ENCODE data around the gene PTPN4. TPM values are rescaled to one million over a fixed set of nuclear protein-coding genes. Genes with fewer than 3 reads are reported as not detected.

Gene PTPN4
- total RNA-seq, 2 experiments from 2014 or later, result 28.4 to 29.8 TPM

DNA sequence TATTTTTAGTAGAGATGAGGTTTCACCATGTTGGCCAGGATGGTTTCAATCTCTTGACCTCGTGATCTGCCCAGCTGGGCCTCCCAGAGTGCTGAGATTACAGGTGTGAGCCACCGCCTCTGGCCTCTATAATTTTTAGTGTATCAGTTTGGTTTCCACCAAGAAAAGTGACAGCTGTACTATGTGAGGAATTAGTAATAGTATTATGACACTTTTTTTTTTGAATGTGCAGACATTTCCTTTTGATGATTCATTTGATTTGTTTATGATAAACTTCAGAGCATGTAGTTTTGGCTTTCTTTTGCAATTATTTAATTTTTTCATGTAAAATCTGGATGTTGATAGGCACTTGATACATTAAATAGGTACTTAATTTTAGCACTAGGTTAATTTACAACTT, 61.5 kb downstream of the PTPN4 start:
- peaks cover 10% of the 10 kb centered on the region for H3K9me3 Mint-ChIP-seq
- H3K4me1 Mint-ChIP-seq (ENCODE audit: low read depth), result peaks cover 45% of the 10 kb centered on the region
- H3K27ac Mint-ChIP-seq, result peak overlapping the region; percentile 50
- intact Hi-C loops (cut with micrococcal nuclease), result loop anchor here (1.0 to 5.0 kb wide), 2 partner anchors 62 to 406 kb away; partner anchors contain the start of gene PTPN4
- peaks cover 23% of the 10 kb centered on the region for H3K36me3 Mint-ChIP-seq (ENCODE audit: low read depth)
- no peak overlapping the region for H3K4me3 Mint-ChIP-seq
- CTCF ChIA-PET, result interaction anchor here (0.7 to 2.9 kb wide), 5 partner anchors 12 to 355 kb away, joined by 3 to 14 read pairs (median 3); no protein-coding TSS in a partner anchor
- no peaks in the 10 kb centered on the region for H3K27me3 Mint-ChIP-seq (ENCODE audit: low read depth)
- peak; percentile 50 for DNase-seq

DNA sequence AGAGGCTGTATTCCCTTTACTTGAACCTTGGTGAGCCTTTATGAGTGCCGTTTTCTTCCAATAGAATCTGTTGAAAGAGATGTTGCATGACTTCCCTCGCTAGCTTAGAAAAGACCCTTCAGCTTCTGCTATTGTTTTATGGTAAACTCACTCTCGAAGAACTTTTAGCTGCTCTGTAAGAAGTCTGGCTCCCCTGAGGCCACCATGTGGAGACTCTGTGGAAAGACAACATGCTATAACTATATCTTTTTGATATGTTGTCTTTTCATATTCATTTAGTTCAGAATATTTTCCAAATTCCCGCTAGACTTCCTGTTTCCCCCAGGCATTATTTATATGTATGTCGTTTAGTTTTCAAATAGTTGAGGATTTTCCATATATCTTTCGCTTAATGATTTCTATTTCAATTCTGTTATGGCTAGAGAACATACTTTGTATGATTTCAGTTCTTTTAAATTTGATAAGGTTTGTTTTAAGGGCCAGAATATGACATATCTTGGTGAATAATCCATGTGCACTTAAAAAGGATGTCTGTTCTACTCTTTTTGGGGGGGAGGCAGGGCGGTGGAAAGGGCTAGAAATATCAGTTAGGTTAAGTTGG, 64.1 kb downstream of the PTPN4 start:
- CTCF ChIA-PET, result interaction anchor here (0.6 to 1.7 kb wide), 14 partner anchors 11 to 485 kb away, joined by 3 to 7 read pairs (median 4); no protein-coding TSS in a partner anchor
- no peaks in the 10 kb centered on the region for H3K9me3 Mint-ChIP-seq
- H3K27ac Mint-ChIP-seq, result no peak overlapping the region
- H3K4me3 Mint-ChIP-seq, result no peak overlapping the region
- intact Hi-C loops (cut with micrococcal nuclease), result loop anchor here (1.0 to 5.0 kb wide), 5 partner anchors 71 to 403 kb away; no protein-coding TSS in a partner anchor
- no peaks in the 10 kb centered on the region for H3K27me3 Mint-ChIP-seq (ENCODE audit: low read depth)
- peaks cover 5% of the 10 kb centered on the region for H3K36me3 Mint-ChIP-seq (ENCODE audit: low read depth)
- peak; percentile 52 for DNase-seq
- H3K4me1 Mint-ChIP-seq (ENCODE audit: low read depth), result peaks cover 51% of the 10 kb centered on the region

DNA sequence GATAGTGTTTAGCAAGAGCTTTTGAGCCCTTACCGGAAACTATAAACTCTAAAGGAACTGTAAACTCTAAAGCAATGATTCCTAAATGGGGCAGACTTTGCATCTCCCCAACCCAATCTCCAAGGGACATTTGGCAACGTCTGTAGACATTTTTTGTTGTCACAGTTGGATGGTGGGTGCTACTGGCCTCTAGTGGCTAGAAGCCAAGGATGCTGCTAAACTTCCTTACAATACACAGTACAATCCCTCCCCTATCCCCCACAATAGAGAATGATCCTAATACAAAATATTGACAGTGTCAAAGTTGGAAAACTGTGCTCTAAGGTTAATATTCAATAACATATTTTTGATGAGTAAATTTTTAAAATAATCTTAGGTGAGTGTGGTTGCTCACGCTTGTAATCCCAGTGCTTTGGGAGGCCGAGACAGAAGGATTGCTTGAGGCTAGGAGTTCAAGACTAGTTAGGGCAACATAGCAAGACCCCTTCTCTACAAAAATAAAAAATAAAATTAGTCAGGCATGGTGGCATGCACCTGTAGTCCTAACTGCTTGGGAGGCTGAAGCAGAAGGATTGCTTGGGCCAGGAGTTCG, 66.7 kb downstream of the PTPN4 start:
- Mint-ChIP-seq H3K27me3 (ENCODE audit: low read depth) (no peaks in the 10 kb centered on the region), H3K36me3 (ENCODE audit: low read depth) (peaks cover 22% of the 10 kb centered on the region), H3K27ac (no peak overlapping the region), H3K4me3 (no peak overlapping the region), H3K4me1 (ENCODE audit: low read depth) (peaks cover 43% of the 10 kb centered on the region), H3K9me3 (peaks cover 10% of the 10 kb centered on the region)
- intact Hi-C loops (cut with micrococcal nuclease), result loop anchor here (1.0 to 5.0 kb wide), 2 partner anchors 185 to 486 kb away; no protein-coding TSS in a partner anchor
- DNase-seq, result peak; percentile 58
- CTCF ChIA-PET, result interaction anchor here (0.6 to 4.9 kb wide), 9 partner anchors 11 to 349 kb away, joined by 3 to 59 read pairs (median 5); partner anchors contain the start of gene PTPN4

DNA sequence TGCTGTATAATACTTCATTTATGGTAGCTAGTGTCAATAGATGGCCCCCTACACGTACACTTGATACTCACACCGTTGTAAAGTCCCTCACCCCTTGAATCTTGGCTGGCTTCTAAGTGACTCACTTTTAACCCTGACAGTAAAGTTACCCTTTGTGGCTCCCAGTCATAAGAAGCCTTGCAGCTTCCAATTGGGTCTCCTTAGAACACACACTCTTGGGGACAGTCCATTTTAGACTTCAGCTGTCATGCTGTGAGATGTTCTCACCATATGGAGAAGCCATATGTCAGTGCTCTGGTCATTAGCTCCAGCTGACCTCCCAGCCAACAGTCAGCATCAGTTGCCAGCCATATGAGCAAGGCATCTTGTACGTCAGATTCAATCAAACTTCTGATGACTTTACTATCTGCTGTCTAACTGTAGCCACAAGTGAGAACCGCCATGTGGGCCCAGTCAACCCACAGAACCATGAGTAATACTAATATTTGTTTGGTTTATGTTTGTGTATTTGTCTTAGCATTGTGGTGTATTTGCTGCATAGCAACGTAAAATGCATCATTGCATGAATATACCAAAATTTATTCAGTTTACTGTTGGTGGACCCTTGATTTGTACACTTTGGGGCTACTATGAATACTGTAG, 68.3 kb downstream of the PTPN4 start:
- H3K27ac Mint-ChIP-seq, result peak overlapping the region; percentile 6
- DNase-seq, result peak; percentile 26

DNA sequence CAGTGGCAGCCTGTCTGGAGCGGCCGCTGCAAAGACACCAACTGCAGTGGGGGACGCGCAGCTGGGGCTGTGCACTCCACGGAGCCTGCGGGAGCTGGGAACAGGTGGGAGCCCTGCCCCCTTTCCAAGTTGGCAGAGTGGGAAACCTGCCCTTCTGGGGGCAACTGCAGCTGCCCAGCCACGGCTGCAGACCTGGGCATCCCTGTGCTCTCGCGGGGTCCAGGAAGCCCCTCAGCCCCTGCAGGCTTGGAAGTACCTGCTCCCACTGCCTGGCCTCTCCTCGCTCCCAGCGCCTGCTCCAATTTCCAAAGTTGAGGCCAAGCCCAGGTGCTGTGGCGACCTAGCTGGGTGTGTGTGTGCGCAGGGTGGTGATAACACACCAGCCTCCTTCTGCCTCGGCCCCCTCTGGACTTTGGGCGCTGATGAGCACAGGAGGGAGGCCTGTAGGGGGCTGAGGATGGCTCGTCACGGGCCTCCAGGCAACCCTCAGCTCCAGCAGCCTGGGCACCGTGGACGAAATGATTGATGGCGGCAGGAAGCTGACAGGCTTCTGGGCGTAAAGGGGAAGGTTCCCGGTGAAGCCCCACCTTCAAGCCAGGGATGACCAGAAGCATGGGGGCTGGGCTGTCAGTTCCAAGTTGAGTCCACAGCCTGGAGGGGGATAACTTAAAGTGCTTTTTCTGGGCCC, 76.9 kb downstream of the PTPN4 start:
- CTCF ChIA-PET, result interaction anchor here (1.0 to 1.9 kb wide), 4 partner anchors 8 to 337 kb away, joined by 3 to 7 read pairs (median 4); no protein-coding TSS in a partner anchor
- Mint-ChIP-seq H3K4me3 (no peak overlapping the region), H3K36me3 (ENCODE audit: low read depth) (peaks cover 1% of the 10 kb centered on the region)

More for the DNA sequence above, 68.3 kb downstream of the PTPN4 start:
- peaks cover 10% of the 10 kb centered on the region for H3K9me3 Mint-ChIP-seq
- CTCF ChIA-PET, result interaction anchor here (0.9 to 4.9 kb wide), 4 partner anchors 9 to 124 kb away, joined by 3 to 59 read pairs (median 4); partner anchors contain the start of gene PTPN4
- H3K27me3 Mint-ChIP-seq (ENCODE audit: low read depth), result no peaks in the 10 kb centered on the region
- peaks cover 23% of the 10 kb centered on the region for H3K36me3 Mint-ChIP-seq (ENCODE audit: low read depth)
- intact Hi-C loops (cut with micrococcal nuclease), result loop anchor here (5.0 kb wide), 1 partner anchor 484 kb away; no protein-coding TSS in a partner anchor
- H3K4me1 Mint-ChIP-seq (ENCODE audit: low read depth), result peaks cover 44% of the 10 kb centered on the region
- no peak overlapping the region for H3K4me3 Mint-ChIP-seq

DNA sequence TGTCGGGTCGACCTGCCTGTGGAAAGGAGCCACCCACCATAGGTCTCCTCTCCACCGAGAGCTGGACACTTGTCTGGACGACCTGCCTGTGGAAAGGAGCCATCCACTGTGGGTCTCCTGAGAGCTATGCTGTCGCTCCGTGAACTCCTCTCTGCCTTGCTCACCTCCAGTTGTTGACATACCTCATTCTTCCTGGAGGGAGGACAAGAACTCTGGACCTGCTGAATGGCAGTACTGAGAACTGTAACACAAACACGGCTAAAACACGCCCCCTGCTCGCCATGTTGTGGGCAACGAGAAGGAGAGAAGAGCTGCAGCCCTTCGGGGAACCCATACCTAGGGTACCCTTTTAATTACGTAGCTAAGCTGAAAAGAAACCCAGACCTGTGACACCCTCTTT, 77.6 kb downstream of the PTPN4 start:
- no peaks in the 10 kb centered on the region for H3K27me3 Mint-ChIP-seq (ENCODE audit: low read depth)
- no peak for DNase-seq
- H3K27ac Mint-ChIP-seq, result no peak overlapping the region
- CTCF ChIA-PET, result interaction anchor here (1.0 to 1.9 kb wide), 5 partner anchors 9 to 338 kb away, joined by 3 to 7 read pairs (median 3); no protein-coding TSS in a partner anchor
- peaks cover 48% of the 10 kb centered on the region for H3K4me1 Mint-ChIP-seq (ENCODE audit: low read depth)
- intact Hi-C loops (cut with micrococcal nuclease), result no loop called here
- peaks cover 1% of the 10 kb centered on the region for H3K36me3 Mint-ChIP-seq (ENCODE audit: low read depth)
- H3K4me3 Mint-ChIP-seq, result no peak overlapping the region
- H3K9me3 Mint-ChIP-seq, result no peaks in the 10 kb centered on the region

More for the DNA sequence above, 76.9 kb downstream of the PTPN4 start:
- peaks cover 47% of the 10 kb centered on the region for H3K4me1 Mint-ChIP-seq (ENCODE audit: low read depth)
- no peak overlapping the region for H3K27ac Mint-ChIP-seq
- intact Hi-C loops (cut with micrococcal nuclease), result no loop called here
- H3K9me3 Mint-ChIP-seq, result no peaks in the 10 kb centered on the region
- no peaks in the 10 kb centered on the region for H3K27me3 Mint-ChIP-seq (ENCODE audit: low read depth)
- no peak for DNase-seq

DNA sequence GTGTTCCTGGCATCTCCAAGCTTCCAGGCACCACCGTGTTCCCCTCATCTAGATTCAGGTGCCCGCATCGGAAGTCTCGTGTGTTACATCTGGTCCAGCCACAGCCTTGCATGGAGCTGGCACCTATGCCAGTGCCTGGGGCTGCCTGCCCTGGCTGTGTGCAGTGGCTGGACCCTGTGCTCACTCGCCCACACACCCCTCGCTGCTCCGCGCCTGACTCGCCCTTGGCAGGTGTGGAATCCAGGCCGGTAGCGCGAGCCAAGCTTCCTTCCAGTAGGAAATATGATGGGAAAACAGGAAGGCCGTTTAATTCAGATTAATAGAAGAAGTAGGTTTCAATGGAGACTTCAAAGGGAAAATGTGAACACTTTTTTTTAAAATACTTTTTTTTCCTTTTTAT, 78.0 kb downstream of the PTPN4 start:
- DNase-seq, result no peak
- Mint-ChIP-seq H3K9me3 (no peaks in the 10 kb centered on the region), H3K4me3 (no peak overlapping the region), H3K27ac (no peak overlapping the region), H3K27me3 (ENCODE audit: low read depth) (no peaks in the 10 kb centered on the region), H3K4me1 (ENCODE audit: low read depth) (peaks cover 48% of the 10 kb centered on the region), H3K36me3 (ENCODE audit: low read depth) (peaks cover 1% of the 10 kb centered on the region)
- intact Hi-C loops (cut with micrococcal nuclease), result no loop called here
- CTCF ChIA-PET, result interaction anchor here (1.2 to 1.9 kb wide), 3 partner anchors 10 to 337 kb away, joined by 3 to 7 read pairs (median 6); no protein-coding TSS in a partner anchor

DNA sequence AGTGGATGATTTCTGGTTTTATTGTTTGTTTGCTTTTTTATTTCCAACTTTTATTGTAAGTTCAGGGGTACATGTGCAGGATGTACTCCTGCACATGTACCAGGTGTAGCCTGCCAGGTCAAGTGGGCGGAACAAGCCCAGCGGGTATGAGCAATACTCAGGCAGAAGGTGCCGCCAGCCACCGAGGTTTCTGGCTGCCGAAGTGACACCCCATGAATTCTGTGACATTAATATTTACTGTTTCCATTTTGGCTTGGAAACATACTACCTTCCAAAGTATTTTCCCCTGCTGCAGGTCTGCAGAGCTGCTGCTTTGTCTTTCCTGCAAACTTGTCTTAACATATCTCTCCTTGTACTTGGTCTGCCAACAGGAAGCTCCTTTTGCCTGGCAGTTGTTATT, 78.5 kb downstream of the PTPN4 start:
- CTCF ChIA-PET, result interaction anchor here (0.5 to 1.9 kb wide), 5 partner anchors 11 to 337 kb away, joined by 3 to 7 read pairs (median 4); no protein-coding TSS in a partner anchor
- H3K27ac Mint-ChIP-seq, result no peak overlapping the region
- intact Hi-C loops (cut with micrococcal nuclease), result no loop called here
- H3K4me3 Mint-ChIP-seq, result no peak overlapping the region
- H3K4me1 Mint-ChIP-seq (ENCODE audit: low read depth), result peaks cover 44% of the 10 kb centered on the region
- H3K9me3 Mint-ChIP-seq, result no peaks in the 10 kb centered on the region
- DNase-seq, result peak; percentile 18
- peaks cover 1% of the 10 kb centered on the region for H3K36me3 Mint-ChIP-seq (ENCODE audit: low read depth)
- no peaks in the 10 kb centered on the region for H3K27me3 Mint-ChIP-seq (ENCODE audit: low read depth)

DNA sequence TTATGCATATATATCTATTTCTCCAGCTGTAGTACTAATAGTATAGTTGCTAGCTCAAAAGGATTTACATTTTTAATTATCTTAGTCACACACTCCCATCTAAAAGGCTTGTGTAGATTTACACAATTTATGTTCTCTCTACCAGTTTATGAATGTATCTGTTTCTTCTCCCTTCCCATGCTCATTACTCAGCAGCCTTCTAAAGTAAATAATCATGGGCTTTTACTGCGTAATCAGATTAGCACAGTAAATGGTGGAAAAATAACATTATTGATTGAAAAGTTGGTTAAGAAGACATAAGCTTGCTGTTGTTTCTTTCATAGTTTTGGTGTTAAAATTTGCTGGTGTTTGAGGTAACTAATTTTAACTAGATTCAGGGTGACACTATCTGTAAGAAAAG, 81.8 kb downstream of the PTPN4 start:
- Mint-ChIP-seq H3K9me3 (peaks cover 6% of the 10 kb centered on the region), H3K27me3 (ENCODE audit: low read depth) (no peaks in the 10 kb centered on the region), H3K36me3 (ENCODE audit: low read depth) (peaks cover 6% of the 10 kb centered on the region), H3K4me3 (no peak overlapping the region), H3K4me1 (ENCODE audit: low read depth) (peaks cover 38% of the 10 kb centered on the region), H3K27ac (peak overlapping the region; percentile 8)
- intact Hi-C loops (cut with micrococcal nuclease), result loop anchor here (1.0 kb wide), 1 partner anchor 8 kb away; no protein-coding TSS in a partner anchor
- CTCF ChIA-PET, result interaction anchor here (1.3 kb wide), 1 partner anchor 88 kb away, joined by 3 read pairs; no protein-coding TSS in a partner anchor
- no peak for DNase-seq

DNA sequence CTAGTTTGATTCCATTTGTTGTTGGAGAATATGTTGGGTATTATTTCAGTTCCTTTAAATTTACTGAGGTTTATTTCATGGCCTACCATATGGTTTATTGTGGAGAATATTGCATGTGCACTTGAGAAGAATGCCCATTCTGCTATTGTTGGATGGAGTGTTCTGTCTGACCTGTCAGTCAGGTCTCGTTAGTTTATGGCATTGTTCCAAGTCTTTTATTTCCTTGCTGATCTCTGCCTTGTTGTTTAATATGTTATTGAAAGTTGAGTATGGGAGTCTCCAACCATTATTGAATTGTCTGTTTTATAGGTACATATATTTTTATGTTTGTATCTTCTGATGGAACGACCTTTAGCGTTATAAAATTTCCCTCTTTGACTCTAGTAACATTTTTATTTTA, 86.3 kb downstream of the PTPN4 start:
- no peak for DNase-seq
- intact Hi-C loops (cut with micrococcal nuclease), result no loop called here
- Mint-ChIP-seq H3K36me3 (ENCODE audit: low read depth) (peaks cover 27% of the 10 kb centered on the region), H3K4me1 (ENCODE audit: low read depth) (peaks cover 20% of the 10 kb centered on the region), H3K27me3 (ENCODE audit: low read depth) (no peaks in the 10 kb centered on the region), H3K4me3 (no peak overlapping the region), H3K27ac (no peak overlapping the region), H3K9me3 (peaks cover 22% of the 10 kb centered on the region)
- CTCF ChIA-PET, result no interaction called here

DNA sequence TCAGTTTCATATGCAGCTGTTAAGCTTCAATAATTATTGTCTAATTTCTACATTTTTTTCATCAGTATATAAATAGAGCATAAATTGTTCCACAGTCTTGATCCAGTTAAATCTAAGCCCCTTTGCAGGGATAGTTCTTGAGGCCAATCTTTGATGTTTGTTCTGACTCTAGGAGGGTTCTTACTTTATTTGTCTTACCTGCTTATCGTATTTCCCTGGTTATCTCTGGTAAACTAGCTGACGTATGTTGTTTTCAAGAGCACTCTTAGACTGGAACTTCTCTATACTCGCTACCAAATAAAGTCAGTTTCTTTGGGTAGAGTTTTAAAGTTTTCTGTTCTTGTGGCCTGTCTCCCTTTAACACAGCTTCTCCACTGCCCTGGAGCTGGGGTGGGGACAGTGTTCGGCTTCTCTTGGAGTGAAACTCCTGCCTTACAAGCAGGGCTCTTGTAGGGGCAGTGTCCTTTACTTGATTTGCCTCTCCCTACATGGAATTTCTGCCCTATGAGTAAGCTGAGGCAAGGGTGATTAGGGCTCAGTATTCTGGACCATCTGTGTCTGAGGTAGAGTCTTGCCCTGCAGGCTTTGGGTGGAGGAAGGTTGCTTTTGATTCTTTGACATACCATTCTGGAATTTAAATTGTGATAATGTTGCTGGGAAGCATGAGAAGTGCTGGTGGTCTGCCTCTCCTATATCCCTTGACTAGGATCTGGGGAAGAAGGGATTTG, 90.3 kb downstream of the PTPN4 start:
- H3K27ac Mint-ChIP-seq, result no peak overlapping the region
- no peak for DNase-seq
- peaks cover 46% of the 10 kb centered on the region for H3K9me3 Mint-ChIP-seq
- H3K4me3 Mint-ChIP-seq, result no peak overlapping the region
- no peaks in the 10 kb centered on the region for H3K27me3 Mint-ChIP-seq (ENCODE audit: low read depth)
- intact Hi-C loops (cut with micrococcal nuclease), result no loop called here
- CTCF ChIA-PET, result no interaction called here
- peaks cover 47% of the 10 kb centered on the region for H3K36me3 Mint-ChIP-seq (ENCODE audit: low read depth)
- H3K4me1 Mint-ChIP-seq (ENCODE audit: low read depth), result peaks cover 9% of the 10 kb centered on the region

Data from activated naive CD4-positive, alpha-beta T cell treated with anti-CD3 and anti-CD28 coated beads for 36 hours (primary cell).